ENCODE measurements around the gene RNF14.

Gene RNF14

DNA sequence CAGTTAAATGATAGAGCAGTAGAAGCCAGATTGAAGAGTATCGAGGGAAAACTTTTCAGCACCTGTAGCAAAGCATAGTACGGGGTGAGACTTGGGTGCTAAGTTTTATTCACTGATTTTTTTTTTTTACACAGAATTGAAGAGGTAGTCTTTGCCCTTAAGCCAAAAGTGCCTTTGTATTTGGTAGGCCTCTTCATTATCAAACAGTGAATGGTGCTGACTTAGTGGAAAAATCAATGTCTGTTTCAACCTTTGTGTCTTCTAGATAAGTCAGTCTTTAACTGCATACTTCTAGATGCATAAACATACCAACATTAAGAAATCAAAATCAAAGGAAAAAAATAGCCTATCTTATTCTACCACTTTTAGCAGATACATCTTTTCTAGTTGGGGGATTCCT, 13.7 kb downstream of the RNF14 start:
- no peak for FAIRE-seq

DNA sequence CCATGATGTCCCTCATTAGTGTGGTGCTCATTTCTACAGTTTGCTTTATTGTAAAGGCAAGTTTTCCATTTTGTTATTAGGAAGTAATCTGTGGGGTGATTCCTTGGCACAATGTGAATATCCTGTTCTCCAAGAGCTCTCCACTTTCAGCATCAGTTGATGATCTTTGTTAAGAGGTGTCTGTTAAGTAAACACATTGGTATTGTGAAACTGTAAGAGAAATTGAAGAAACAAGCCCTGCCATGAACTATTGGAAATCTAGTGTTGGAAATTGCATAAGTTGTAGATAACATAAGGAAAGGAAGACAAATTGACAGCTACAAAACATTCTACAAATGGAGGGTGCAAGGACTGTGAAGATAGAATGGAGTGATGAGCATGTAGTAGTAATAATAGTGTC, 17.2 kb downstream of the RNF14 start:
- FAIRE-seq, result no peak

DNA sequence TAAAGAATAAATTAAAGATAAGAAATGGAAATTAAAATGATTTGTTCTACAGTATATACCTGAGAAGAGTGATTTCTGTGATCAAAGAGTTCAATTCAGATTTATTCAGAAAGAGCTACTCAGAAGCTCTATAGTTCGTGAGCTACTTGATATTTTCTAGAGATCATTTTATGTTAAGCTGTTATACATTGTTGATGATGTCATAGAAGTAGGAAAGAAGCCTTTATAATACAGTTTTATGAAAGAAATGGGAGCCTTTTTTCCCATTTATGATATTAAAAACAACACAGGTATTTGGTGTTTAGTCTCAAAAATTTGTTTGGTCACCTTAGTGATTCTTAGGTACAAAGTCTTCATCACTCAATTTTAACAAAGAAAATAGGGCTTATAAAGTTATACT, 20.8 kb downstream of the RNF14 start:
- FAIRE-seq, result no peak

DNA sequence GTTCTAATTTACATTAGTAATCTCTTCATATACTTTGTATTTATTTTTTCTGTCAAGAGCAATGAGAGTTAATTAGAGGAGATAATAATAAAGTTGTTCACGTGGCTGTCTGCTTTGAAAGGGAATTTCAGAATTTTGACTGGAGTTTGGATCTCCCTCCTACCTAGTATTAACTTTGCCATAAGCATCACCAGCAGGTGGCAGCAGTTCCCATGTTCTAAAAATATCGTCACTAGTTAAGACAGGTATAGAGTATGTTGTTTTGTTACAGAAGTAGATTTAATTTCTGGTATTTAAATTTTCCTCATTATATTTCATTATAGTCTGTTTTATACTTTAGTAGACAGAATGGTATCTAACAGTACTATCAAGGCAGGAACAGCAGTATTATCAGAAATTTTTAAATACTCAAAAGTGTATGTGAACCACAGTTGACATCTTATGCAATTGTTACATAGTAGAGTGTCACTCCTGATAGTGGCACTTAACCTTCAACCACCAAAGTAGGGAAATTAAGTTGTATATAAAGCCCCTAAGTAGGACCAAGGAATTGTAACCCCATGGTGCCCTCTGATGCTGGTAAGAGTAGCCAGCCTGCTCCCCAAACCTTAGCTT, 23.6 kb downstream of the RNF14 start:
- no peak for FAIRE-seq

DNA sequence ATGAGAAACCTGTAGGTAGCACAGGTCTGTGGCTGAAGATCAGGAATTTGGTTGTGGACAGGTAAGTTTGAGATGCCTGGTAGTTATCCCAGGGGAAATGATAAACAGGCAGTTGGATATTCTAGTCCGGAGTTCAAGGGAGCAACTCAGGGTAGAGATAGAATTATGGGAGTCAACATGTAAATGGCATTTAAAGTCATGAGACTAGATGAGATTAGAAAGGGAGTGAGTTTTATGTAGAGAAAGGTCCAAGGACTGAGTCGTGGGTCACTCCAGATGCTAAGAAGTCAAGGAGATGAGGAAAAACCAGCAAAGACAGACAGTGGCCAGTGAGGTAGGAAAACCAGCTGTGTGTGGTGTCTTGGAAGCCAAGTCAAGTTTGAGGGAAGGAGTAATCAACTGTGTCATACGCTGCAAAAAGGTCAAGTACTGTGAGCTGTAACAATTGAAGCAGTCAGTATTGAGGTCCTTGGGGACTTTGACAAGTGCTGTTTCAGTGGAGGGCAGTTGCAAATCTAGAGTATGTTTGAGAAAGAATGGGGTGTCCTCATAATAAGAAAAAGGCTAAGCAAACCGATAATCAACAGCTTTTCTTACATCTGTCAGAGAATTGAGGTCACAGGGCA, 25.7 kb downstream of the RNF14 start:
- FAIRE-seq, result no peak

DNA sequence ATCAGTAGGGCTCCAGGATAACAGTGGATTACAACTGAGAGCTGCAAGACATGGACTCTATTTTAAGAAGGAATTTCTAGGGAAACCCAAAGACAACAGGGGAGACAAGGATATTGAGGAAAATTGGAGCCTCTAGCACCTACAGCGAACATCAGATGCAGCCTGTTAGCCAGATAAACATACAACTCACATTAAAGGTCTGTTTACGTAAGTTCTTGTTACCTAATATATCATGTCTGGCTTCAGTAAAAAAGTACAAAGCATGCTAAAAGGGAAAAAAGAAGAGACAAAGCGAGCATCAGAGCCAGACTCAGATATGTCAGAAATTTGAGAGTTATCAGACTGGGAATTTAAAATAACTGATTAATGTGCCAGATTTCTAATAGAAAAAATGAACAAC, 26.8 kb downstream of the RNF14 start:
- no peak for FAIRE-seq

DNA sequence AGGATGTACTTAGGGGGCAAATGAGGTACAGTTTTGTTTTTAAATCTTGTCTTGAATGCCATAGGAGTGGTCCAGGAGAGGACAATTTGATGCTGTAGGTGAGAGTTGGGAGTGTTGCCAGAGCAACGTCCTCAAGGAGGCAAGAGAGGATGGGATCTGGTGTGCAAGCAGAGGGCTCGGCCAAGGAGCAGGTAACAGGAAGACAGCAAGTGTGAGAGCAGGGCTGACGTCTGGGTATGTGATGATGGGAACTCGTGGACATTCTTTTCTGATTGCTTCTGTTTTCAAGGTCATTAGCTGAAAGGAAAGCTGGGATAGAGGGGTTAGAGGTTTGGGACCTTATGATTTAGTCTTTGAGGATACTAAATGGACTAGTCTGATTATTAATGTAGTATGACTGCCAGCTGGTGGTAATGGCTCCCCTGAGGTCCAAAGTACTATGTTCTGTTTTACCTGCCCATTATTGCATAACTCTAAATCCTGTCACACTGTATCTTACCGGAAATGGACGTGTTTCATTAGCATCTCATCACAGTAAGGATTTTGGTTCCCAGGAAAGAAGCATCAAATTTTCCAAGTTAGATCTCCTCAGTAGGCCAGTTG, 28.6 kb downstream of the RNF14 start:
- no peak for FAIRE-seq

DNA sequence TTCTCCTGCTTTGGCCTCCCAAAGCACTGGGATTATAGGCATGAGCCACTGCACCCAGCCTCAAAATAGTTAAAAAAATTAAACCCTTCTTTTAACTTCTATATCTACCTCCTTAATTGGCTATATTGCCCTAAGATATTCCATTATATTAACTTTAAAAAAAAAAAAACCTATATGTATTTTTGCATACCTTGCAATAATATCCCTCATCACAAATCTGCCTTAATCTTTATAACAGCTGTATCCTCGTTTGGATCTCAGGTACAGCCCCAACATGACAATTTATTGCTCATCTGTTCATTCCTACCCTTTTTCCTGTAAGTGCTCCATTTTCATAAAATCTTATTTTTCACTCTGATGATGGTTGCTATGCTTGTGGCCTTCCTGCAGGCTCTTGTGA, 31.3 kb downstream of the RNF14 start:
- no peak for FAIRE-seq

DNA sequence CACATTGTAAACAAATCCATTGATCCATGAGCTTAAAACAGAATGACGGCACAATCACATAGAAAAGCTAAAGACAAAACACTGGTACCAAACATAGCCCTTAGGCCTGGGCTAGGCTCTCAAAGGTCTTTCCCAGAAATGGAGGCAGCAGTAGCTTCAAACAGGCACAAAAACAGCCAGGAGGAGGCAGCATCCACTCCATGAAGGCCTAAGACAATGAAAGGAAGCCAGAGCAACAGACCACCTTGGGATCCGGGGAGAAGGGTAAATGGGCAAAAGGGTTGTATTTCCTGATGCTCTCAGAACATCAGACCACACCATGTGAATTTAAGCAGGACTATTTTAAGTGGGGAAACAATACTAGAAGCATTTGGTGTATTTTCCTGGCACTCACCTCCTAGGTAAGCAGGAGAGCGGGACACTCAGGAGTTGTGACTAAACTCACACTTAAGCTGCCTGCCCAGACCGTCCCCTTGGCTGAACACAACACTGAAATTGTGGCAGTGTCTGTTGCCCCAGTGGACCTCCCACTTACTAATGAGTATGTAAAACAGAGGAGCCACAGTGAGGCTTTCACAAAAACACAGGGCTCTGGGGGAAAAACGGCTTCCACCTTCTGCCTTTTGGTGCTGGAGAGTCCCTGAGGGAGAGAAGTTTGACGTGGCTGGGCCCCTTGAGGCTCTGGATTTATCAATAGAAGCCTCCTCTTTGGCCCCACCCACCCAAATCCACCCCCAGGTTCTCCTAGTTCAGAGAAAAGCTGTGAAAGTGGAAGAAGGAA, 32.0 kb downstream of the RNF14 start:
- FAIRE-seq, result no peak

DNA sequence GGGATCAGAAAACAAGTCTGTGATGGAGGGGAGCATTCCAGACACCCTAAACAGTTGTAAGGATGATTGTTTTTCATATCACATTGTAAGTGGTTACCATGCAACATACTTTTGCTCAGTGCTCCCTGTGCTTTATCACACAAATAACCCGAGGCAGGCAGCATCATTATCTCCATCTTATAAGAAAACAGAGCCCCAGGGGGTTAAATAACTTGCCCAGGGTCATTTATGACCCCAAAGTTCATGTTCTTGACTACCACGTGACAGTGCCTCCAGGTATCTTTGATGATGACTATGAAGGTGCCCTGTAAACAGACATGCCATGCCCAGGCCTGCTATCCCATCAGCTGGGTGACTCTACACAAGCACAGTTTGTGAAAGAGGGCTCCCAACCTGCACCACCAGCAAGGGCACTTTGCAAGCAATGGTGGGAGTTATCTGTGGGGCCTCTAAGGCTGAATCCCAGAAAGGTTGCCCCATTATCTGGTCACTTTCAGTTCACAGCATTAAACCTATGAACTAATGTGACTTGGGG, 34.4 kb downstream of the RNF14 start:
- FAIRE-seq, result no peak

DNA sequence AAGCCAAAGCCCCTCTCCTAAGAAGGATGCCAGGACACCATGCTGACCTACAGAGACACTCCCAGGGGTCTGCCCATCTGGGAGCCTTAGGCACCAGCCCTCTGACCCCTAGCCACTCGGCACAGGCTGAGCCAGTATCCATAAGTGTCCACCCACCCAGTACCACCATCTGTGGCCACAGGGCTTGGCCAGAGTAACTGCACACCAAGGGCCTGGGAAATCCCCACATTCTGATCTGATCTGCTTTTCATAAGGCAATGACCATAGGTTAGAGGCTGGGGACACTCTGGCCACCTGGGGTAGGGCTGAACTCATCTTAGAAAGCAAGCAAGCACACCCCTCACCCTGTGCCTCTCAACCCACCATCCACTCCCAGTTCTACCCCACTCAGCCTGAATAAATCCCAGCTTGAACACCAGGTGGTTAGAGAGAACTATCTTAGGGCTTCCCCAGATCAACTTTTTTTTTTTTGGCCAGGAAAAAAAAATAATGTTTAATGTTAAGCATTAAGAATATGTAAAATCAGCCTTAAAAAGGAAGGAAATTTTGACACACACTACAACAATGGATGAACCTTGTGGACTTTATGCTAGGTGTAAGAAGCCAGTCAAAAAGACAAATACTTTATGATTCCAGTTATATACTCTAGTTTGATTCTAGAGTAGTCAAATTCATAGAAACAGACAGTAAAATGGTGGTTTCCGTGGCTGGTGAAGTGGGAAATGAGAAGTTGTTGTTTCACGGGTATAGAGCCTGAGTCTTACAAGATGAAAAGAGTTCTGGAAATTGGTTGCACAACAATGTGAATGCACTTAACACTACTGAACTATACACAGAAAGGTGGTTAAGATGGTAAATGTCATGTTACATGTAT, 37.7 kb downstream of the RNF14 start:
- FAIRE-seq, result no peak

DNA sequence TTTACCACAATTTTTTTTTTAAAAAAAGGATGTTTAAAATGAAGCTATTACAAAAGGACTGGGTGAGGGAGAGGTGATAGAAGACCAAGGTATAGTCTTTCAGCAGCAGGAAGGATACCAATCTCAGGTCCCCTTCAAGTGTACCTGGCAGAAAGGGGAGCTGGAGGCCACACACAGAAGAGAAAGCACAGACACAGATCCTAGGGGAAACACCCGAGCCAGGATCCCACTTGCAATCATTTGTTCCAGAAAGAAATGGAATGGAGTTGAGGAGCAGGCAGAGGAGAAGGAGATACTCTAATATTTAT, 38.3 kb downstream of the RNF14 start:
- FAIRE-seq, result no peak

DNA sequence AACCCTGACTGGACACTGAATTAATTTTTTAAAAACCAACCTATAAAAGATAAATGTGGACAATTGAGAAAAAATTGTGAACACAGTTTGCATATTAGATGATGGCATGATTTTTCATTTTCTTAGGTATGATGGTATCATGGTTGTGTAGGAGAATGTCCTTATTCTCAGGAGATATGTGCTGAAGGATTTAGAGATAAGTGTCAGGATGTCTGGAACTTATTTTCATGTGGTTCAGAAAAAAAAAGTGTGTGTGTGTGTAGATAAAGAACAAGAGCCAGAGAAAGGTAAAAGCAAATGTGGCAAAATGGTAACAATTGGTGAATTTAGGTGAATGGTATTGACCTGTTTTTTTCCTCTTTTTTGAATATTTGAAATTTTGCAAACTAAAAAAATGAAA, 39.9 kb downstream of the RNF14 start:
- FAIRE-seq, result no peak

DNA sequence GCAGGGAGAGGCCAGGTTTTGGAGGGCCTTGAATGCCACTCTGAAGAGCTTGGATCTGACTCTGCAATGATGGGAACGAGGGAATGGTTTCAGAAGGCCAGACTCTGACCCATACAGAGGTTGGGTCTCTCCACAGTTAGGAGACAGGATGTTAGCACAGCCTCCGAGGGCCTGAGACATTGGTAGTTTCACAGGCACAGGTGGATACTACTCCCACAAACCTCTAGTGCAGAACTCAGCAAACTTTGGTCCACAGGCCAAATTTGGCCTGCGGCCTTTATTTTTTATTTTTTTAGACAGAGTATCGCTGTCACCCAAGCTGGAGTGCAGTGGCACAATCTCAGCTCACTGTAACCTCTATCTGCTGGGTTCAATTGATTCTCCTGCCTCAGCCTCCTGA, 41.0 kb downstream of the RNF14 start:
- no peak for FAIRE-seq

DNA sequence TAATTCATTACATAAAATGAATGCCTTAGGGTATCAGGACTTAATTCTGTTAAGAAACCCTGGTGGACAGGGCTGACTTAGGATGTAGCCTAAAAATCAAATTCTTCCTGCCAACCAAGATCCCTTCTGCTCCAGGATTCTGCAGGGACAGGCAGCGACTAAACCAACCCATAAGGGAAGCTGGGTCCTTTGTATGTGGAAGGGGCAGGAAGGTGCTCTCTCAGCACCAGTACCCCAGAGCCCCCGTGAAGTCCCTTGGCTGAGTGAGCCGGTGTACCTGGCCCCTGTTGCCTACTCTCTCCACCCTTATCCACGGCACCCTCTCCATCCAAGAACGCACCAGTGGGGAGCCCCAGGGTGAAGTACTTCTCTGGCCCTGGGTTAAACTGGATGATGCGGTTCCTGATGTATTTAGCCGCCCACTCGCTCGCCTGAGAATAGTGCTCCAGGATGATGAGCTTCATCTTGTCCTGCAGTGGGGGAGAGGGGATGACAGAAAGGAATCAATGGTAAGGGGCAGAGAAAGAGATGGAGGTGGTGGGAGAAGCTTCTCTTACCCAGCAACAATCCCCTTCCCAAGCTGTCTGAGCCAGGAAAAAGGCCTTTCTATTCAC, 42.8 kb downstream of the RNF14 start:
- FAIRE-seq, result no peak

DNA sequence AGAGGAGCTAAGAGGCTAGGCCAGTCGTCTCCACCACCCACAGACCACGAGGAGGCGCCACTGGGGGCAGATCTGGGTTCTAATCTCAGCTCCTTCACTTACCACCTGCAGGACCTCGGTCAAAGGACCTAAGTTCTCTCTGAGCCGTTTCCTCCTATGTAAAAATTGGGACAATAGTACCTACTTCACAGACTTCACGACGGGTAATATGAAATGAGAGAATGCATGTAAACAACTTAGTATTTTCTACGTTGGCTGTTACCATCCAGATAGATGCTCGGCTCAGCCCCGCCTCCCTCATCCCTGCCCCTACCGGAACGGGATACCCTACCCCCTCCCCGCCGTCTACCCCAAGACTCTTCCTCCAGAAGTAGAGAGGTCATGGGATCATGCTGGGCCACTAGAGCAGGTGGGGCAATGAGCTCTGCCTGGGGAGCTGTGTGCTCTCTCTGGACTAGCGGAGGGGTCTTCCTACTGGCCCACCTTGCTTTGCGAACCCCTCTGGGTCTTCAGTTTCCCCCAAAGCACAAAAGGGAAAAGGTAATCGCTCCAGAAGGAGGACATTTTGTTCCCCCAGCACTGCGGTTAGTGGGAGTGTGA, 43.4 kb downstream of the RNF14 start:
- FAIRE-seq, result no peak

DNA sequence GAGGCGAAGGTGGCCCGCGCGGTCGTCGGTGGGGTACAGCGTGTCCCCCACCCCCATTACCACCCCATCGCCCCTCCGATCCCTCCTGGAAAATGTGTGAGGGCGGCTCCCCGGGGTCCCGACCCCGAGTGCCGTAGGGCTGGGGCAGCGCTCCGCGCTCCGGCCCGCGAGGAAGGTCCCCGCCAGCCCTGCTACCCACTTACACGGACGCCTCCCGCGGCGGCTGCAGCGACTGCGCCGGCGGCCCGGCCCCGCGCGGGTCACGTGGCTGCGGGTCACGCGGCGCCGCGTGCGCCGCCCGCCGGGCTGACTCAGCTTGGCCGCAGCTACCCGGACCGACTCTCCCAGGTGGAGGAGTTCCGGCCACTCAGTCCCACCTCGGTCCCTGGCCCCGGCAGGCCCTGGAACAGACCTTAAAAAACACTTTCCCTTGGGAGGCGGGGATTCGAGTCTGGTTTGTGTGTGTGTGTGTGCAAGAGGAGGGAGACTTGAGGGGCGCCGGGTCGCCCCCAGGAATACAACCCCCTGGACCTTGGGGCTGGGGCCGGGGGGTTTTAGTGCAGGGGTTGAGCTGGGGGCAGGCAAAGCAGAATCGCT, 44.0 kb downstream of the RNF14 start, which contains the start of gene GNPDA1:
GNPDA1 (minus strand) TSS at position 236 of the 597 bp plus-strand sequence. CDS start 992 bp downstream, outside the sequence.
- FAIRE-seq, result no peak

DNA sequence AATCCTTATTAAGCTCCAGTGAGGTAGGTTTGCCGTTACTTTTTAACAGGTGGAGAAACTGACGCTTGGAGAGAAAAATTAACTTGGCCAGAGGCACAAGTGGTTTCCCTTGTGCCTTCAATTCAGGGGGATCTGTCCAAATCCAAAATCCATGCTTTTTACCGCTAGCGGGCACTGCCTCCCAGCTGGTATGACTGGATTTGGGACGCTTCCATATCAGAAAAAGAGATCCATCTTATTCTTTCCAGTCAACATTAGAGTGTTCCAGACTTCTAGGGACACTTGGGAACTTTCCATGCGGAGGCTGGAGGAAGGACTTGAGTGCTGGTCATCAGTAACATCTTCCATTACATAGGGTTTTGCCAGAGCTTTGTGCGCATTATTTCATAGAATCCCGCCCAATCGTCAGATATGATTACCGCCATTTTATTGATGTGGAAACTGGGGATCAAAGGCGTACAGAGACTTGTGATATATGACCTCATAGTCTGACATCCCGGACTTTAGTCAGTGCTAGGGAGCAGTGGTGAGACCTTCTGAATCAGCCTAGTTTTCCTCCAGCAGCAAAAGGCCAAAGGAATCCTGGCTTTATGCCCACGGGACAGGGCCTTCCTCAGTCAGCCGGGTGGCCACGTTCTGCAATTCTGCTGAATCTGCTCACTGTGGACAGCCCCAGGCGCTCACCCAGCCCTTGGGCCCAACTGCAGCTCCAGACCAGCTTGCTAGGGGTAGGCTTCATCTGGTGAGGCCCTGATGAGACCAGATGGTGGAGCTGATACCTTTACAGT, 45.0 kb downstream of the RNF14 start:
- FAIRE-seq, result no peak

DNA sequence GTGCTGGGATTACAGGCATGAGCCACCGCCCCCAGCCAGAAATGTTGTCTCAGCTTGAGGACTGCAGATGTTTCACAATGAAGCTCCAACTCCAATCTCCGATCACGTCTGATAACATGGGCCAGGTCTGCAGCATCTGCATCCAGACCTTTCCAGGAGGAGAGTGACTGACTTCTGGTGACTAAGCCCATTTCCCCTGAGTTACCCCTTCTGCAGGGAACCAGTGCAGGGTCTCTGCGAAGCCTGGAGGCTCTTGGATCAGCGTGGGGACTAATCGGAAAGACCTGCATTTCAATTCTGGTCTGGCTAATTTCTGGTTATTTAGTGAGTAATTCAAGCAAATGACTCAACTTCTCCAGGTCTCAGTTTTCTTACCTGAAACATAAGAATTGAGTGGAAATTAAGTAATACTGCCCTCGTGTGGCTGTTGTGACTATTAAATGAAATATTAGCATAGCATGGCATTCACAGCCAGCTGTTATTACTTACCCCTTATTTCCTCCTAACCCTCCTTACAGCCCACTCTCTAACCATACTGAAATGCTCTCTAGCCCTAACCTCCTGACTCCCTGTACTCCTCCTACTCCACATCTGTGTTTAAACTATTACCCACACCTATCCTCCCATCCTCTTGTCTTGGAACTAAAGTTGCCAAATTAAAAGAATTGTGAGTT, 46.1 kb downstream of the RNF14 start:
- no peak for FAIRE-seq
